Measurements from ENCODE around the gene AP2B1.

Gene AP2B1

GRCh38 chr17:35730400-35731005 is 143.4 kb downstream of the AP2B1 start:
- no peak for TF ChIP-seq CTCF (conservative IDR thresholded peaks at IDR 0.05; ENCODE audit: low read depth, low read length)
- no peak overlapping the region for H3K4me3 ChIP-seq (ENCODE audit: low read depth, low read length)
- DNase-seq (ENCODE audit: low read depth), result no peak

DNA sequence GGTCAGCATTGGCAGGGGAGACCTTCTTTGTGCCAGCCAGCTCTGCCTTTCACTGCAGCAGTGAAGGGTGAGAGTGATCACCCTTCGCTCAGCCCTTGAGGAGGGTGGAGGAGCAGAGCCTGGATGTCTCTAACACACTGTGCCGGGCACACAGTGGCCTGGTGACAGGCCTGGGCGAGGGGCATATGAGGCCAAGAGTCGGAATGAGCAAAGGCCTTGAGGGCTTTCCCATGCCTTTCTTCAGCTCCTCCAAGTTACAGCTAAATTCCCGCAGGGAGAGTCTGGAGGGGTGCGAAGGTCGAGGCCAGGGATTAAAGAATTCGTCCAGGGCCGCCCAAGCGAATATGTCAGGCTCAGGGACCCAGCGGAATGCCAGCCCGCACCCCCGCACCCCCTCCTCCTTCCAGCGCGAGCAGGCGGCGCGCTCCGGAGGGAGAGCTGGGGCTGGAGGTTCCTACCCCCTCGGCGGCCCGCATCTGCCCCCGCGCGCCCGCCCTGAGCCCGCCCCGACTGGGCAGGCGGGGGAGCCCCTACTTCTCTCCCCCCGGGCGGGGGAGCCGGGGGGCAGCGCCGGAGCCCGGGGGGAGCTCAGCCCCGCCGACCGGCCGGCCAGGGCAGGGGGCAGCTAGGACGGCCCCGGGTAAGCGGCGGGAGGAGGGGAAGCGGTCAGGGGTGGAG is 144.3 kb downstream of the AP2B1 start, which contains the start of gene RASL10B:
Gene RASL10B (plus strand): TSS at position 401 of the 678 bp plus-strand sequence. CDS start 3,546 bp downstream, outside the sequence.
- no peak for TF ChIP-seq CTCF (conservative IDR thresholded peaks at IDR 0.05; ENCODE audit: low read depth, low read length)
- H3K4me3 ChIP-seq (ENCODE audit: low read depth, low read length), result peak within 1 kb of the TSS; percentile 69
- DNase-seq (ENCODE audit: low read depth), result peak; percentile 57

DNA sequence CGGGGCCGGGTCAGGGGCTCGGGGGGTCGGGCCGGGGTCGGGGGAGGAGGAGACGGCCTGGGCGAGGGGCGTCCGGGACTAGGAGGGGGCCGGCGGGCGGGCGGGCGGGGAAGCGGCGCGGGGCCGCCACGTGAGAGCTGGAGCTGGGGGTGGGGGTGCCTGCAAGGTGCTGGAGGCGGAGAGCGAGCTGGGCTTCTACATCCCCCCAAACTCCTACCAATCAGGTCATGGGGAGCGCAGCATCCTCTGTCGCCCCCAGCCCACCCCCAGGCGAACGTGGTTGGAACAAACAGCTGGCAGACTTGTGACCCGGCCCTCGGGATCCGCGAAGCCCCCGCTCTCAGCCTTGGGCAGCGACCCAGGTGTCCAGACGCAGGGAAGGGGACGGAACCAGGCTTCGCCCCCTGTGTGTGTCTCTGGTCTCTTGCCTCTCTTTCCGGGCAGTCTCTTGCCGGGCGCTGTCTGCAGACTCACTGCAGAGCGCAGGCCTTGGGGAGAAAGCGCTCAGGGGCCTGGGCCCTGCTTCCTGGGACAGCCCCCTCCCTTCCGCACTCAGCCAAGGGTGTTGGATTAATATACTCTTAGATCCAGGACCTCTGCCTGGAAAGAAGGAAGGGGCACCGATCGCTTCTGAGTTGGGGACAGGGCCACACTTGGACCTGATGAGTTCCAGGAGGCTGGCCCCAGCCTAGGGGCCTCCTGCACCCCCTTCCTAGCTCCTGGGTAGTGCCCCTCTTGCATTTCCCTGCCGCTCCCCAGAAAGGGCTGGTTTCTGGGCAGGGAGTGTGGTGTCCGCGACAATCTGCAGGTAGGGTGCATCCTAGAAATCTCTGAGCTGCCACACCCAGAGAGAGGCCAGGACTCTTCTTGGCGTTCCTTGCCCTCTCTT is 145.0 kb downstream of the AP2B1 start:
- H3K4me3 ChIP-seq (ENCODE audit: low read depth, low read length), result peak overlapping the region; percentile 69
- DNase-seq (ENCODE audit: low read depth), result no peak

GRCh38 chr17:35732806-35733136 is 145.6 kb downstream of the AP2B1 start:
- H3K4me3 ChIP-seq (ENCODE audit: low read depth, low read length), result peak overlapping the region; percentile 69
- no peak for TF ChIP-seq CTCF (conservative IDR thresholded peaks at IDR 0.05; ENCODE audit: low read depth, low read length)
- DNase-seq (ENCODE audit: low read depth), result no peak

More for the DNA sequence above, 145.0 kb downstream of the AP2B1 start:
- no peak for TF ChIP-seq CTCF (conservative IDR thresholded peaks at IDR 0.05; ENCODE audit: low read depth, low read length)

GRCh38 chr17:35733366-35733765 is 146.2 kb downstream of the AP2B1 start:
- H3K4me3 ChIP-seq (ENCODE audit: low read depth, low read length), result no peak overlapping the region
- TF ChIP-seq CTCF (conservative IDR thresholded peaks at IDR 0.05; ENCODE audit: low read depth, low read length), result no peak
- DNase-seq (ENCODE audit: low read depth), result no peak

DNA sequence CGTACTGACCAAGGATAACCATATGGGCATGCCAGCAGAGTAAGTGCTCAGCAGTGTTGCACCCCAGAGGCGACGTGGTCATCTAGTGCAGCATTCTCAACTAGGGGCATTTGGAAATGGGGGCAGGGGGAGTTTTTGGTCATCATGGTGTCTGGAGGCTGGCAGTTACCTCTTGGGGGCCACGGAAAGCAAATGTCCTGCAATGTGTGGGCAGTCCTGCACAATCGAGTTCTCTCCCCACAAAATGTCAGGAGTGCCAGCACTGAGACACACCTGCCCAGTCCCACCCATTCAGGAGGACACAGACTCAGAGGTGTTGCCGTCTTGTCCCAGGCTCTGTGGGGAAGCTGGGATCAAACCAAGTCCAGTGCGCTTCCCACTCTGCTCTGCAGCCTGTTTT is 147.3 kb downstream of the AP2B1 start:
- no peak for TF ChIP-seq CTCF (conservative IDR thresholded peaks at IDR 0.05; ENCODE audit: low read depth, low read length)
- no peak overlapping the region for H3K4me3 ChIP-seq (ENCODE audit: low read depth, low read length)
- no peak for DNase-seq (ENCODE audit: low read depth)

Data from choroid plexus epithelial cell (primary cell).